DMS79 (cell line): ENCODE results near the gene LRRC37A3.
"Not testable (repeated sequence)": the region's sequence is repeated elsewhere in the genome, so short reads cannot be mapped to it uniquely, and the experiment has no call there.

Experiments
- DNase-seq: peaks from one replicate; lab custom pipeline; 2025; lab: John Stamatoyannopoulos, UW

LRRC37A3 gene

GRCh38 chr17:64926430-64926829 lies 7.2 kb upstream of the LRRC37A3 start:
- DNase-seq = not testable (repeated sequence)

GRCh38 chr17:64925244-64925643 lies 6.0 kb upstream of the LRRC37A3 start:
- DNase-seq = not testable (repeated sequence)

DNA sequence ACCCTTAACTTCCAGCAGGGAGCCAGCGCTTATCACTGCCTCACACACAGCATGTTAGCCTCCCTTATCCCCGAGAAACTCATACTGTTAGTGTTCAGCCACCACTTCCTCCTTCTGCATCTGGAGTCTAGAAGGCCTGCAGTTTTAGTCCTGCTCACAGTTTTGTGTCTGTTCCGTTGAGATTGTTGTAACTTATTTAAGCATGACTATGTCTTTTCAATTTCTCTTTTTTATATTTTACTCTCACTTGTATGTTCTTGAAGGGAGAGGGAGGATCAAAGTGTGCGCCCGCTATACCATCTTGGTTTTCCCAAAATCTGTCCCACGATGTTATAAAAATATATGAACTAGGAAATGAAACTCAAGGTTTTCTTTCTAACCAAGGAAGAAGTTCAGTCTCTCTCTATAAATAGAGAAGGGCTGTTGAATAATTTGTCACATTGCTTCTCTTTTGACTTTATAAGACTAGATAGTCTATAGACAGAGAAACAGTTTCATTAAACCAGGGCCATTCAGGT lies 3.8 kb upstream of the LRRC37A3 start:
- DNase-seq = not testable (repeated sequence)

- DNase-seq = no peak
Observed at GRCh38 chr17:64920419-64921172, 1.3 kb upstream of the LRRC37A3 start.

GRCh38 chr17:64920026-64920418 lies 744 bp upstream of the LRRC37A3 start:
- no peak for DNase-seq

DNA sequence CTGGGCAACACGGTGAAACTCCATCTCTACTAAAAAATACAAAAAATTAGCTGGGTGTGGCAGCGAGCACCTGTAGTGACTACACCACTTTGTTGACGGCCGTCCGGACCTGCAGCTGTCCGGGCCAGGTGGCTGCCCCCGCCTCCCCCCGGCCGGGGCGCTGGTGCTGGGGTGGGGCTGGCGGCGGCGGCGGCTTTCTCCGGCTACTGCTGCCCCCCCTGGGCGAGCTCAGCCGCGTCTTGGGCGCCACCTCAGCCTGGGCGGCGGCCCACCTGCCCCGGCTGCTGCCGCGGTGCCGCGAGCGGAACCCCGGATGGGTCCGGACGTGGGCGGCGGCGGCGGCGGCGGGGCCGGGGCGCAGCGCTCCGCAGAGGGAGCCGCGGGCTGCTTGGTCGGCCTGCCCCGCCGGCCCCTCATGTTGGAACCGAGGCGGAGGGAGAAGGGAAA lies 413 bp downstream of the LRRC37A3 start:
- DNase-seq = not testable (repeated sequence)

DNA sequence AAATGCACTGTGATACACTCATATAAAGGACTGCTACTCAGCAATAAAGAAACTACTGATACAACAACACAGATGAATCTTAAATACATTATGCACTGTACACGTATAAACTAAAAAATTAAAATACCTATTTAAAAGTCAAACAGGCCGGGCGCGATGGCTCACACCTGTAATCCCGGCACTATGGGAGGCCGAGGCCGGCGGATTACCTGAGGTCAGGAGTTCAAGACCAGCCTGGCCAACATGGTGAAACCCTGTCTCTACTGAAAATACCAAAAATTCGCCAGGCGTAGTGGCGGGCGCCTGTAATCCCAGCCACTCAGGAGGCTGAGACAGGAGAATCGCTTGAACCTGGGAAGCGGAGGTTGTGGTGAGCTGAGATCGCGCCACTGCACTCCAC lies 1.7 kb downstream of the LRRC37A3 start:
- not testable (repeated sequence) for DNase-seq

DNA sequence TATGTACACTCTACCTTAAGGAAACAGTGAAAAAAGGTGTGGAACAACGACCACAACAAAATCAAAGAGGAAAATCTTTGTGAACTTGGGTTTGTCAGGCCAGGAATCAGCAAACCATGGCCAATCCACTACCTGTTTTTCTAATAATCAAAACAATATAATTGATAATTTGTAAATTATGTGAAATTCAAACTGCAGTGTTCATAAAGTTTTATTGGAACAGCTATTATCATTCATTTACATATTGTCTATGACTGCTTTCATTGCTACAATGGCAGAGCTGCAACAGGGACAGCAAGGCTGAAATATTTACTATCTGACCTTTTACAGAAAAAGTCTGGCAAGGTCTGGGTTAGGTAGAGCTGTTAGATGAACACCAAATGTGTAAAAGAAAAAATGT lies 4.0 kb downstream of the LRRC37A3 start:
- DNase-seq = not testable (repeated sequence)

- DNase-seq = not testable (repeated sequence)
Observed at GRCh38 chr17:64910191-64910514, 9.1 kb downstream of the LRRC37A3 start.

DNA sequence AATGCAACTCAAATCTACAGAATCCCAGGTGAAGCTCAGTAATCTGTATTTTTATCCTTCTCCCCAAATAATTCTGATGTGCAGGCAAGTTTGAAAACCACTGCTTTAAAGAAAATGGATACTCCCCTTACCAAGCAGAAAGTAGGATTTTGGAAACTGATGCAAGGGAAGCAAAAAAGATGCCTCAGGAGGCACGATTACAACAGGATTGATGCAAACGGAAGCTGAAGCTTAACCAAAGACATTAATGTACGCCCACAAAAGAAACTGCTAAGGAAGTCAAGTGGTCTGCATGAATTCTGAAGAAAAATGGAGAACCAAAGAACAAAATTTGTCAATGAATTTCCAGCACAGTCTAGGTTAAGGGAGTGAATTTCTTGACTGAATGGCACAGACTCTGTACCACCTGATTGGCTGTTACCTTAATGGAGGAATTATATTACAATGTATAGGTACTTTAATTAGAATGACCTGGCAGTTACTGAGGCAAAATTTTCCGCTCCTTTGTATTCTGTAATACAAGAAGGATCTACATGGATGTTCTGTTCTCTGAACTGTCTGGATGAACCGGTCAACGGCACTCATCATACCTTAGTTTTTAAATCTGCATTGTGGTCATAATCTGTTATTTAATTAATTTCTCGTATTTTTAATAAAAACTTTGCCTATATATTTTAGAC lies 9.6 kb downstream of the LRRC37A3 start:
- DNase-seq = not testable (repeated sequence)

- not testable (repeated sequence) for DNase-seq
Observed at GRCh38 chr17:64904069-64904468, 15.2 kb downstream of the LRRC37A3 start.

DNA sequence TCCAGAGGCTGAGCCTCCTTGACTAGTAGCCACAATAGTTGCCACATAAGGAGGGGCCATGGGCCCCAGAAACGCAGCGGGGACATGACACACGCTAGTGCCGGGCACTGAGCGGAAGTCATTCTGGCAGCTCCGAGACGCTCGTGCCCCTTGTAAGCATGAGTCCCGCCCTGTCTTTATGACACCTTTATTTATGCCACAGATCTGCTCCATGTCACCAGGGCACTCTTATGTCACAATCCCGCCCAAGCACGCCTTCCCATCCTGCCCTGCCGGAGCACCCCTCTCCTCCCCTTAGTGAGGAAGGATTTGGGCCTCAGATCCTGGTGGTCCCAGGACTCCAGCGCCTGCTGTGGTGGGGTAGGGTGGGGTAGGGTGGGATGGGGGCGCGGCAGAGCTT lies 22.1 kb downstream of the LRRC37A3 start:
- DNase-seq = not testable (repeated sequence)

DNA sequence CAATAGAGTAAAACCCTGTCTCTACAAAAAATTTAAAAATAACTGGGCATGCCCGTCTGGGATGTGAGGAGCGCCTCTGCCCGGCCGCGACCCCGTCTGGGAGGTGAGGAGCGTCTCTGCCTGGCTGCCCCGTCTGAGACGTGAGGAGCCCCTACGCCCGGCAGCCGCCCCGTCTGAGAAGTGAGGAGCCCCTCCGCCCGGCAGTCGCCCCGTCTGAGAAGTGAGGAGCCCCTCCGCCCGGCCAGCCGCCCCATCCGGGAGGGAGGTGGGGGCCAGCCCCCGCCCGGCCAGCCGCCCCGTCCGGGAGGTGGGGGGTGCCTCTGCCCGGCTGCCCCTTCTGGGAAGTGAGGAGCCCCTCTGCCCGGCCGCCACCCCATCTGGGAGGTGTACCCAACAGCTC lies 45.1 kb downstream of the LRRC37A3 start:
- not testable (repeated sequence) for DNase-seq

GRCh38 chr17:64847504-64848466 lies 71.5 kb downstream of the LRRC37A3 start:
- not testable (repeated sequence) for DNase-seq

- DNase-seq = not testable (repeated sequence)
Observed at GRCh38 chr17:64846892-64847291, 72.4 kb downstream of the LRRC37A3 start.

DNA sequence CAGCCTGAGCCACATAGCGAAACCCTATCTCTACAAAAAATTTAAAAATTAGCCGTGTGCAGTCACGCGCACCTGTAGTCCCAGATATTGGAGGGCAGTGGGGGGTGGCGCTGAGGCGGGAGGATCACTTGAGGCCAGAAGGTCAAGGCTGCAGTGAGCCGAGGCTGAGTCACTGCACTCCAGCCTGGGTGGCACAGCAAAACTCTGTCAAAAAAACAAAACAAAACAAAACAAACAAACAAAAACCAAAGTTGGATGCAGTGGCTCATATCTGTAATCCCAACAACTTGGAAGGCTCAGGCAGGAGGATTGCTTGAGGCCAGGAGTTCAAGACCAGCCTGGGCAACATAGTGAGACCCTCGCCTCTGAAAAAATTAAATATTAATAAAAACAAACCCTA lies 75.4 kb downstream of the LRRC37A3 start:
- DNase-seq = not testable (repeated sequence)

DNA sequence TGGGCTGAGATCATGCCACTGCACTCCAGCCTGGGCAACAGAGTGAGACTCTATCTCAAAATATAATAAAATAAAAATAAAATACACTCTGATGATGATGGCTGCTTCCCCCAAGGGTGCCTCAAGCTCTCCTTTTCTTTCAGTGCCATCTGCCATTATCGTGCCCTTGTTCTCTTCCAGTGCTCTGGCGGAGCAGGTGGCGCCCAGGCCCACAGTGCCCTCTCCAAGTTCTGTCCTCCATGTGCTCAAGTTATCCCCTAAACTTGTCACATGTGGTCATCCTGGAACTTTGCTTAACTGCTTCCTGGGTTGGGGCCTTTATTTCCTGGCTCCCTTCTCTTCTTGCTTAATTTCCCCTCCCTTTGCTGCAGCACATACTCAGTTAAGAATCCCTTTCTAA lies 76.4 kb downstream of the LRRC37A3 start:
- DNase-seq = not testable (repeated sequence)

GRCh38 chr17:64840960-64841359 lies 78.3 kb downstream of the LRRC37A3 start:
- not testable (repeated sequence) for DNase-seq

GRCh38 chr17:64838513-64838912 lies 80.8 kb downstream of the LRRC37A3 start:
- DNase-seq = not testable (repeated sequence)

DNA sequence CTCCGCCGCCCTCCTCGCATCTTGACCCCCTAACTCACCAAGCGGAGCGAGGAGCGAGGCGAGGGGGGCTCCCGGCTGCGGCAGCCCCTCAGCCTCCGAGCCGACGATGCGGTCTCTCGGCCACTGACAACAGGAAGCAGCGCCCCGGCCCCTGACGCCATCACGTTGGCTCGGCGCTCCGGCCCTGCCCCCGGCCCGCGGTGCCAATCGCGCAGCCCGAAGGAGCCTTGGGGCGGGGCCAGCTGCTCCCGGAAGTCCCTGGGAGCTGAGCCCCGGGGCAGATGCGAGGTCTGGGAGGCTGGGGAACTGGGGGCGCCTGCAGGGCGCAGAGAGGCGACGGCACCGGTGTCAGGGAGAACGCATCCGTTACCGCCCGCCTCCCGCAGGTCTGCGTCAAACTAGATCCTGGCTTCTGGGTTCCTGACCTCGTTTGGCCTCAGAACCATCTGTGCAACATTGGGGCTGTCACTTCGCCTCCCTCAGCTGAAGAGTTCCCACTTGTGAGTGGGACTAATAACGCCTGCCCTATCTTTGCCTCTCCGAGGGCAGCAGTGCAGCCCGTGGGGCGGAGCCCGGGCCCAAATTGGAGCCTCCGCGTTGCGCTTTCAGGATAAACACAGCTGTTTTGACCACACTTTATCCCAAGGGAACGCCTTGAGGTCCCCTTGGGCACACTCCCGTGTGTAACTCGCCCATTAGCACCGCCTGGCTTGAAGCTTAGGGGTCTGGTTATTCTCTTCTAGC lies 82.1 kb downstream of the LRRC37A3 start:
- DNase-seq = peak; percentile 8

- DNase-seq = not testable (repeated sequence)
Observed at GRCh38 chr17:64836623-64837017, 82.7 kb downstream of the LRRC37A3 start.
